ENCODE data around the gene PGA4. TPM values are rescaled to one million over a fixed set of nuclear protein-coding genes. Genes with fewer than 3 reads are reported as not detected.

PGA4 gene
- not detected in 2 replicates for total RNA-seq

DNA sequence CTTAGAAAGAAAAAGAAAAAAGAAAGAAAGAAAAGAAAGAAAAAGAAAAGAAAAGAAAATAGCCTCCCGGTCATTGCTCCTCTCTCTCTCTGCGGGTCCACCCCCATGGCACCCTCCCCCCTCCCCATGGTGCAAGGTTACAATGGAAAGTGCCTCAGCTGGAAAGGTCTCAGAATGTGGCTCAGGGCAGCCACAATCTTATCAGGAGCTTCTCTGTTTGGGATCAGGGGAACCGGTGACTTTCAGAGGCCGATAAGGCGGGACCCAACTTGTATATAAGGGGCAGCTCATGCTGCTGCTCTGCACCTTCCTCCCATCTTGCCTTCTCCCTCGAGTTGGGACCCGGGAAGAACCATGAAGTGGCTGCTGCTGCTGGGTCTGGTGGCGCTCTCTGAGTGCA is at the start of gene PGA4:
TSS of gene PGA4 (plus strand) at position 301 of the 400 bp plus-strand sequence. CDS start at position 355, 54 bp downstream.

DNA sequence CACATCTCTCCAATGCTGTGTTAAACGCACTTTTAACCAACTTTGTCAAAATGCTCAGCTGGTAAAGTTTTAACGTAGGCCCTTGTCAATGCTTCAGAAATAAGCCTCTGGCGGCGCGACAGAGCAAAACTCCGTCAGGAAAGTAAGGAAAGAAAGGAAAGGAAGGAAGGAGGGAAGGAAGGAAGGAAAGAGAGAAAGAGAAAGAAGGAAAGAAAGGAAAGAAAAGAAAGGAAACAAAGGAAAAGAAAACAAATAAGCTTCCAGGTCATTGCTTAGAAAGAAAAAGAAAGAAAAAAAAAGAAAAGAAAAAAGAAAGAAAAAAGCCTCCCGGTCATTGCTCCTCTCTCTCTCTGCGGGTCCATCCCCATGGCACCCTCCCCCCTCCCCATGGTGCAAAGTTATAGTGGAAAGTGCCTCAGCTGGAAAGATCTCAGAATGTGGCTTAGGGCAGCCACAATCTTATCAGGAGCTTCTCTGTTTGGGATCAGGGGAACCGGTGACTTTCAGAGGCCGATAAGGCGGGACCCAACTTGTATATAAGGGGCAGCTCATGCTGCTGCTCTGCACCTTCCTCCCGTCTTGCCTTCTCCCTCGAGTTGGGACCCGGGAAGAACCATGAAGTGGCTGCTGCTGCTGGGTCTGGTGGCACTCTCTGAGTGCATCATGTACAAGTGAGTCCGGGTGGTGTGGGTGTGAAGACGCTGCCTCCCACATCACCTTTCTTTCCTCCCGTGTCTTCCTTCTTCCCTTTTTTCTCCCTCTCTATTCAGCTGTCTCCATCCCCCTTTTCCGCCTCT is 19.0 kb upstream of the PGA4 start, which contains the start of gene PGA3:
TSS of gene PGA3 (plus strand) at position 566 of the 797 bp plus-strand sequence. CDS start at position 616, 50 bp downstream.

DNA sequence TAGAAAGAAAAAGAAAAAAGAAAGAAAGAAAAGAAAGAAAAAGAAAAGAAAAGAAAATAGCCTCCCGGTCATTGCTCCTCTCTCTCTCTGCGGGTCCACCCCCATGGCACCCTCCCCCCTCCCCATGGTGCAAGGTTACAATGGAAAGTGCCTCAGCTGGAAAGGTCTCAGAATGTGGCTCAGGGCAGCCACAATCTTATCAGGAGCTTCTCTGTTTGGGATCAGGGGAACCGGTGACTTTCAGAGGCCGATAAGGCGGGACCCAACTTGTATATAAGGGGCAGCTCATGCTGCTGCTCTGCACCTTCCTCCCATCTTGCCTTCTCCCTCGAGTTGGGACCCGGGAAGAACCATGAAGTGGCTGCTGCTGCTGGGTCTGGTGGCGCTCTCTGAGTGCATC is 18.7 kb downstream of the PGA4 start, which contains the start of gene PGA5:
TSS of gene PGA5 (plus strand) at position 301 of the 400 bp plus-strand sequence. CDS start at position 353, 52 bp downstream.

Other genes with a start within 250 kb of the PGA4 start
- not detected in 2 replicates for gene CD5, start 119.9 kb upstream of the PGA4 start, total RNA-seq
- 8.2 and 10.9 TPM in 2 replicates for gene VPS37C, start 60.9 kb upstream of the PGA4 start, total RNA-seq
- not detected in 2 replicates for gene PGA3, start 18.8 kb upstream of the PGA4 start, total RNA-seq
- not detected in 2 replicates for gene PGA5, start 18.8 kb downstream of the PGA4 start, total RNA-seq
- gene VWCE, start 73.0 kb downstream of the PGA4 start, total RNA-seq = under 0.01 and 0.24 TPM in 2 replicates
- 231 and 235 TPM in 2 replicates for gene DDB1, start 110.8 kb downstream of the PGA4 start, total RNA-seq
- 20.0 and 22.2 TPM in 2 replicates for gene TKFC, start 110.9 kb downstream of the PGA4 start, total RNA-seq
- 55.0 and 66.7 TPM in 2 replicates for gene CYB561A3, start 139.5 kb downstream of the PGA4 start, total RNA-seq
- gene TMEM138, start 140.0 kb downstream of the PGA4 start, total RNA-seq = 12.8 and 16.8 TPM in 2 replicates
- 5.5 and 16.6 TPM in 2 replicates for gene TMEM216, start 170.2 kb downstream of the PGA4 start, total RNA-seq
- 10.9 and 13.3 TPM in 2 replicates for gene CPSF7, start 207.6 kb downstream of the PGA4 start, total RNA-seq
- gene SDHAF2, start 207.8 kb downstream of the PGA4 start, total RNA-seq = 15.8 and 40.2 TPM in 2 replicates

All from tracheal epithelial cell (primary cell).